ENCODE measurements around the gene CAV3. TPM values are rescaled to one million over a fixed set of nuclear protein-coding genes. Genes with fewer than 3 reads are reported as not detected.

CAV3 gene
- total and polyA plus RNA-seq, 4 donors: not detected

DNA sequence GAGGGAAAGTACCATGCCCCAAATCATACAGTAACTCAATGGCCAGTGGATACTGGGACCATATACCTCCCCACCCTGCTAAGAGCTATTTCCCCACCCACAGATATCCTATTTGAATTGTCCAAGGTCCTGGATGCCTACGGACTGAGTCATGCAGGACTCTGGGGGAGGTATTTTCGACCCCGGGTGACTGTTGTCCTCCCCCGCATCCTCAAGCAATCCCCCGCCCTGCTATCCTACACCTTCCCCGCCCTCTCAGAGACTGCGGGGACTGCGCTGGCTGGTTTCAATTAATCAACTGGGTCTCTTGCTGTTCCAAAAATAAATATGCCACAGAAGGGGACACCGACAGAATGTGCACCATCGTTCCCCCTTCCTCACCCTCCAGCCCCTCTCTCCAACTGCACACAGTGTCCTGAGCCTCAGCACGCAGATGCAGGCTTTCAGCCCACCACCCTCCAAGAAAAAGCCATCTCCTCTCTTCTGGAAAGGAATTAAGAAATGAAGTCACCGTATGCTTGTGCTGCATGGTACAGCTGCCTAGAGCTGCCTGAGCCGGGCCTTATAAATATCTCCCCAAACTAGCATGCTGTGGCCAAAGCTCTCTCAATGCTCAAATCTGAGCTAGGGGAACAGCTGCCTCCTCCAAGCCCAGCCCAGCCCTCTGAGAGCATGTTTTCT lies 8.1 kb downstream of the CAV3 start (continued):
- no peak for TF ChIP-seq HNF4G (IDR thresholded peaks at IDR 0.05)
- no peak for TF ChIP-seq ZBTB33 (IDR thresholded peaks at IDR 0.05)
- no peak for TF ChIP-seq TAF1 (conservative IDR thresholded peaks at IDR 0.05)

DNA sequence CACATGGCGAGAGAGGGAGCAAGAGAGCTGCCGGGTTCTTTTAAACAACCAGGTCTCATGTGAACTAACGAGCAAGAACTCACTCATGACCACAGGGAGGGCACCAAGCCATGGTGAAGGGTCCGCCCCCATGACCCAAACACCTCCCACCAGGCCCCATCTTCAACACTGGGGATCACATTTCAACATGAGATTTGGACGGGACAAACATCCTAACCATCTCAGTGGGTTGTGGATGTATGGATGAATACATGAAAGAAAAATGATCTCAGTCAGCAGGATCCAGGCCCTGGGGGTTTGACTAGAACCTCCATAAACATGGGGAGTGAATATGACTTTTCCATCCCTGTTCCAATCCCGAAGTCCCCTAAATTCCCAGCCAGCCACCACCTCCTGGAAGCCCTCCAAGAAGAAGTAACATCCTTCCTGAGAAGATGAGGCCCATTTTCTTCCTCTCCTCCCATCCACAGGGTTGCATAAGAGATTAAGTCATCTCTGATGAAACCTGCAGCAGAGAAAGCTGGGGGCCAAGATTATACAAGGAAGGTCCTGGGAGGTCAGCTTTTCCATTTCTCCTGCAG lies 9.5 kb downstream of the CAV3 start:
- no peaks in the 10 kb centered on the region for H3K36me3 ChIP-seq (ENCODE audit: control insufficient read depth in 4 of 4, insufficient read depth in 3 of 4, low read depth in 1 of 4, low read length in 3 of 4)
- no peak overlapping the region for H3K4me3 ChIP-seq (ENCODE audit: low read depth in 1 of 3, low read length in 3 of 3)
- WGBS: 81% methylated on average over 6 of the region's 6 CpGs
- H3K9me3 ChIP-seq (ENCODE audit: control insufficient read depth in 4 of 4, low read length in 3 of 4): no peaks in the 10 kb centered on the region
- H3K27ac ChIP-seq (ENCODE audit: low read depth in 1 of 2, low read length in 2 of 2): no peak overlapping the region
- no peak for TF ChIP-seq HNF4A (conservative IDR thresholded peaks at IDR 0.05)
- no peak for TF ChIP-seq HNF4G (IDR thresholded peaks at IDR 0.05)
- no peak for TF ChIP-seq ATF3 (IDR thresholded peaks at IDR 0.05)
- no peak for TF ChIP-seq RXRA (IDR thresholded peaks at IDR 0.05)
- TF ChIP-seq NR2F2 (IDR thresholded peaks at IDR 0.05): no peak
- TF ChIP-seq MAX (IDR thresholded peaks at IDR 0.05): no peak
- no peak for TF ChIP-seq SP1 (IDR thresholded peaks at IDR 0.05)
- TF ChIP-seq ZBTB33 (IDR thresholded peaks at IDR 0.05): no peak
- TF ChIP-seq FOXA1 (IDR thresholded peaks at IDR 0.05): no peak
- no peak for TF ChIP-seq EGR1 (IDR thresholded peaks at IDR 0.05; ENCODE audit: low read depth in 2 of 2)
- TF ChIP-seq, protein P1, sequence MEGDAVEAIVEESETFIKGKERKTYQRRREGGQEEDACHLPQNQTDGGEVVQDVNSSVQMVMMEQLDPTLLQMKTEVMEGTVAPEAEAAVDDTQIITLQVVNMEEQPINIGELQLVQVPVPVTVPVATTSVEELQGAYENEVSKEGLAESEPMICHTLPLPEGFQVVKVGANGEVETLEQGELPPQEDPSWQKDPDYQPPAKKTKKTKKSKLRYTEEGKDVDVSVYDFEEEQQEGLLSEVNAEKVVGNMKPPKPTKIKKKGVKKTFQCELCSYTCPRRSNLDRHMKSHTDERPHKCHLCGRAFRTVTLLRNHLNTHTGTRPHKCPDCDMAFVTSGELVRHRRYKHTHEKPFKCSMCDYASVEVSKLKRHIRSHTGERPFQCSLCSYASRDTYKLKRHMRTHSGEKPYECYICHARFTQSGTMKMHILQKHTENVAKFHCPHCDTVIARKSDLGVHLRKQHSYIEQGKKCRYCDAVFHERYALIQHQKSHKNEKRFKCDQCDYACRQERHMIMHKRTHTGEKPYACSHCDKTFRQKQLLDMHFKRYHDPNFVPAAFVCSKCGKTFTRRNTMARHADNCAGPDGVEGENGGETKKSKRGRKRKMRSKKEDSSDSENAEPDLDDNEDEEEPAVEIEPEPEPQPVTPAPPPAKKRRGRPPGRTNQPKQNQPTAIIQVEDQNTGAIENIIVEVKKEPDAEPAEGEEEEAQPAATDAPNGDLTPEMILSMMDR (IDR thresholded peaks at IDR 0.05; ENCODE audit: low read depth, low read length, missing input control): no peak
- no peak for TF ChIP-seq YY1 (IDR thresholded peaks at IDR 0.05)
- TF ChIP-seq GABPA (IDR thresholded peaks at IDR 0.05 in 1 of 2, conservative IDR thresholded peaks at IDR 0.05 in 1 of 2): no peak
- no peak for TF ChIP-seq JUND (IDR thresholded peaks at IDR 0.05)
- no peak for TF ChIP-seq RAD21 (IDR thresholded peaks at IDR 0.05)
- TF ChIP-seq TAF1 (conservative IDR thresholded peaks at IDR 0.05): no peak
- no peak for TF ChIP-seq REST (IDR thresholded peaks at IDR 0.05)
- no peak for TF ChIP-seq FOXA2 (IDR thresholded peaks at IDR 0.05)
- no peak for DNase-seq (ENCODE audit: low spot score)
- no peak overlapping the region for H3K9ac ChIP-seq (ENCODE audit: low read depth in 1 of 2, low read length in 2 of 2)
- no peaks in the 10 kb centered on the region for H3K4me1 ChIP-seq (ENCODE audit: control insufficient read depth in 4 of 4, insufficient read depth in 4 of 4, low read length in 3 of 4)
- H3K27me3 ChIP-seq (ENCODE audit: control insufficient read depth in 4 of 4, insufficient read depth in 4 of 4, low read length in 3 of 4): peaks cover 0 to 2% (median 0%) of the 10 kb centered on the region in 4 donors

Data from liver (tissue), 9 donors.